ENCODE data around the gene ITIH4. TPM values are rescaled to one million over a fixed set of nuclear protein-coding genes. Genes with fewer than 3 reads are reported as not detected.

The ITIH4 gene
- total RNA-seq, 1 experiment from 2014 or later: 0.80 TPM

- no peaks in the 10 kb centered on the region for H3F3A ChIP-seq (ENCODE audit: low read length, unreplicated experiment)
- no peaks in the 10 kb centered on the region for H3K27me3 ChIP-seq (ENCODE audit: low read length)
- CTCF ChIA-PET: no interaction called here
- H3K9me3 ChIP-seq (ENCODE audit: low read length): no peaks in the 10 kb centered on the region
- intact Hi-C loops (cut with micrococcal nuclease): no loop called here
- DNase-seq (no peak), ATAC-seq (no peak)
- no peak overlapping the region for H3K9ac ChIP-seq (ENCODE audit: low read length)
- POLR2A ChIA-PET (ENCODE audit: unreplicated experiment): no interaction called here
- H3K4me3 ChIP-seq (ENCODE audit: low read length): no peak overlapping the region
- no peaks in the 10 kb centered on the region for H4K20me1 ChIP-seq (ENCODE audit: low read length)
- H3K4me1 ChIP-seq (ENCODE audit: insufficient read depth, low read length): no peaks in the 10 kb centered on the region
- no peaks in the 10 kb centered on the region for H3K79me2 ChIP-seq (ENCODE audit: low read length)
- H3K4me2 ChIP-seq (ENCODE audit: low read length): no peak overlapping the region
- H2AFZ ChIP-seq (ENCODE audit: low read length): no peak overlapping the region
- H3K27ac ChIP-seq (ENCODE audit: low read length): no peak overlapping the region
- TF ChIP-seq CTCF (conservative IDR thresholded peaks at IDR 0.05; ENCODE audit: low read depth, low read length) (no peak), EZH2phosphoT487 (IDR thresholded peaks at IDR 0.05; ENCODE audit: borderline replicate concordance, low read length) (no peak), EZH2 (IDR thresholded peaks at IDR 0.05; ENCODE audit: low read length, unreplicated experiment) (no peak)
- BruUV-seq (replicated peaks): no TSS peak
- no peaks in the 10 kb centered on the region for H3K9me2 ChIP-seq (replicated peaks; ENCODE audit: low read length)
- no peaks in the 10 kb centered on the region for H3K36me3 ChIP-seq (ENCODE audit: low read depth, low read length)
These were observed 21.3 kb downstream of the ITIH4 start for GRCh38 chr3:52809149-52809548.

- no peak for ATAC-seq
- intact Hi-C loops (cut with micrococcal nuclease): no loop called here
- CTCF ChIA-PET: interaction anchor here (0.6 kb wide), 1 partner anchor 151 kb away, joined by 9 read pairs; no protein-coding TSS in a partner anchor
These were observed 25.0 kb downstream of the ITIH4 start for GRCh38 chr3:52805270-52806039.

GRCh38 chr3:52801839-52802238, 28.6 kb downstream of the ITIH4 start:
- no peaks in the 10 kb centered on the region for H3K9me2 ChIP-seq (replicated peaks; ENCODE audit: low read length)
- H3K9me3 ChIP-seq (ENCODE audit: low read length): no peaks in the 10 kb centered on the region
- H3K4me2 ChIP-seq (ENCODE audit: low read length): no peak overlapping the region
- H3K36me3 ChIP-seq (ENCODE audit: low read depth, low read length): no peaks in the 10 kb centered on the region
- TF ChIP-seq EZH2 (IDR thresholded peaks at IDR 0.05; ENCODE audit: low read length, unreplicated experiment): no peak
- no peak for TF ChIP-seq EZH2phosphoT487 (IDR thresholded peaks at IDR 0.05; ENCODE audit: borderline replicate concordance, low read length)
- no peak for TF ChIP-seq CTCF (conservative IDR thresholded peaks at IDR 0.05; ENCODE audit: low read depth, low read length)
- H4K20me1 ChIP-seq (ENCODE audit: low read length): no peaks in the 10 kb centered on the region
- no peak for DNase-seq
- H3F3A ChIP-seq (ENCODE audit: low read length, unreplicated experiment): no peaks in the 10 kb centered on the region
- ATAC-seq: no peak
- BruUV-seq (replicated peaks): no TSS peak
- intact Hi-C loops (cut with micrococcal nuclease): no loop called here
- no peak overlapping the region for H3K9ac ChIP-seq (ENCODE audit: low read length)
- POLR2A ChIA-PET (ENCODE audit: unreplicated experiment): no interaction called here
- H2AFZ ChIP-seq (ENCODE audit: low read length): no peak overlapping the region
- no peak overlapping the region for H3K27ac ChIP-seq (ENCODE audit: low read length)
- no peaks in the 10 kb centered on the region for H3K27me3 ChIP-seq (ENCODE audit: low read length)
- no peaks in the 10 kb centered on the region for H3K79me2 ChIP-seq (ENCODE audit: low read length)
- peaks cover 4% of the 10 kb centered on the region; the same call in 1 of the 2 replicates for H3K4me1 ChIP-seq (ENCODE audit: insufficient read depth, low read length)
- no peak overlapping the region for H3K4me3 ChIP-seq (ENCODE audit: low read length)
- CTCF ChIA-PET: no interaction called here

More at GRCh38 chr3:52805270-52806039, 25.0 kb downstream of the ITIH4 start:
- Histone ChIP-seq H3K79me2 (ENCODE audit: low read length) (no peaks in the 10 kb centered on the region), H3K9me3 (ENCODE audit: low read length) (no peaks in the 10 kb centered on the region), H3K4me3 (ENCODE audit: low read length) (no peak overlapping the region), H3K27me3 (ENCODE audit: low read length) (no peaks in the 10 kb centered on the region), H3K36me3 (ENCODE audit: low read depth, low read length) (no peaks in the 10 kb centered on the region), H3K27ac (ENCODE audit: low read length) (no peak overlapping the region), H3F3A (ENCODE audit: low read length, unreplicated experiment) (no peaks in the 10 kb centered on the region), H3K9ac (ENCODE audit: low read length) (no peak overlapping the region), H4K20me1 (ENCODE audit: low read length) (no peaks in the 10 kb centered on the region), H2AFZ (ENCODE audit: low read length) (no peak overlapping the region), H3K4me1 (ENCODE audit: insufficient read depth, low read length) (no peaks in the 10 kb centered on the region), H3K4me2 (ENCODE audit: low read length) (no peak overlapping the region), H3K9me2 (replicated peaks; ENCODE audit: low read length) (no peaks in the 10 kb centered on the region)
- POLR2A ChIA-PET (ENCODE audit: unreplicated experiment): no interaction called here
- TF ChIP-seq EZH2 (IDR thresholded peaks at IDR 0.05; ENCODE audit: low read length, unreplicated experiment): no peak
- no peak for DNase-seq
- no TSS peak for BruUV-seq (replicated peaks)

Measured in PC-3 (cell line).